ENCODE measurements around the gene COIL. TPM values are rescaled to one million over a fixed set of nuclear protein-coding genes. Genes with fewer than 3 reads are reported as not detected.

COIL gene, protein sequence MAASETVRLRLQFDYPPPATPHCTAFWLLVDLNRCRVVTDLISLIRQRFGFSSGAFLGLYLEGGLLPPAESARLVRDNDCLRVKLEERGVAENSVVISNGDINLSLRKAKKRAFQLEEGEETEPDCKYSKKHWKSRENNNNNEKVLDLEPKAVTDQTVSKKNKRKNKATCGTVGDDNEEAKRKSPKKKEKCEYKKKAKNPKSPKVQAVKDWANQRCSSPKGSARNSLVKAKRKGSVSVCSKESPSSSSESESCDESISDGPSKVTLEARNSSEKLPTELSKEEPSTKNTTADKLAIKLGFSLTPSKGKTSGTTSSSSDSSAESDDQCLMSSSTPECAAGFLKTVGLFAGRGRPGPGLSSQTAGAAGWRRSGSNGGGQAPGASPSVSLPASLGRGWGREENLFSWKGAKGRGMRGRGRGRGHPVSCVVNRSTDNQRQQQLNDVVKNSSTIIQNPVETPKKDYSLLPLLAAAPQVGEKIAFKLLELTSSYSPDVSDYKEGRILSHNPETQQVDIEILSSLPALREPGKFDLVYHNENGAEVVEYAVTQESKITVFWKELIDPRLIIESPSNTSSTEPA
- total RNA-seq (2022; extraction: Qiagen RNA extraction; ENCODE audit: low read depth), result 14.7 to 20.0 TPM (median 18.2 TPM) in 5 replicates

DNA sequence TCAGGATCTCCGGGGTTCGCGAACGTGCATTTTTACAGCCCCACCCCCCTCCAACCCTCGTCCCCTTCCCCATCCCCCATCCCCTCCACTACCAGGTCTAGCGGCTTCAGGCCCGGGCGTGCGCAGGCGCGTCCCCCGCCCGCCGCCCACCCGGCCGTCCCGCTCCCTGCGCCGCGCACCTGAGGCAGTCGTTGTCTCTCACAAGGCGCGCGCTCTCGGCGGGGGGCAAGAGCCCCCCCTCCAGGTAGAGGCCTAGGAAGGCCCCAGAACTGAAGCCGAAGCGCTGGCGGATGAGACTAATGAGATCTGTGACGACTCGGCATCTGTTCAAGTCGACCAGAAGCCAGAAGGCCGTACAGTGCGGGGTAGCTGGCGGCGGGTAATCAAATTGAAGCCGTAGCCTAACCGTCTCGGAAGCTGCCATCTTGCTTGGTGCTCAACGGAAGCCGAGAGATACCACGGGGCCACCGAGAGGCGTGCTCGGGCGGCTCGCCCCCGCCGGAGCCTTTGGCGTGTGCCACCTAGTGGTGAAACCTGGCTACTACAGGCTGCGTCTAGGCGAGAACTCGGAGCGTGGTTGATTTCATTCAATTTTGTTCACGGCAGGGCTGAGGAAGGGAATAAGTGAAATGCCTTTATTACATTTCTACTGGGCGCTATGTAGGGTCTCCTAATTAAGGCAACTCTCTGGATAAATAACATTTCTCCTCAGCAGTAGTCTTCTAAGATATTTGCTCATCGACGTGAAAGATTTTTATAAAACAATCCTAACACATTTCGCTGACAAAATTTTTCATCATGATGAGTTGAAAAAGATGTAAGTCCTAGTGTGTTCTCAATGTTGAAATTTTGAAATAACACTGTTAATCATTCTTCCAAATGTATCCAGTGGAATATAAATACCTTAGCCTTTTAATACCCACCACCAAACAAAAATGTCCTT is at the start of gene COIL:
Gene COIL, minus strand, starts transcription at position 455 of the 943 bp plus-strand sequence. Its CDS starts 31 bp downstream, at position 424.

GRCh38 chr17:56977673-56978395 is 17.0 kb upstream of the COIL start, which contains the start of gene SCPEP1:
Gene SCPEP1, plus strand, starts transcription at chr17:56978131. Its CDS starts 29 bp downstream, at chr17:56978160.

GRCh38 chr17:56913867-56914580 is 46.8 kb downstream of the COIL start, which contains the start of gene TRIM25:
Gene TRIM25, minus strand, starts transcription at chr17:56914049. Its CDS starts 61 bp downstream, at chr17:56913988.

Other genes starting within 250 kb of the COIL start
- 1.3 to 2.5 TPM (median 2.1 TPM) in 5 replicates for gene C17orf67, start 127.1 kb downstream of the COIL start, total RNA-seq (2022; extraction: Qiagen RNA extraction; ENCODE audit: low read depth)
- 2.0 to 4.2 TPM (median 3.8 TPM) in 5 replicates for gene DGKE, start 126.9 kb downstream of the COIL start, total RNA-seq (2022; extraction: Qiagen RNA extraction; ENCODE audit: low read depth)
- gene TRIM25, start 47.0 kb downstream of the COIL start, total RNA-seq (2022; extraction: Qiagen RNA extraction; ENCODE audit: low read depth), result 73.8 to 94.5 TPM (median 80.2 TPM) in 5 replicates
- gene SCPEP1, start 17.1 kb upstream of the COIL start, total RNA-seq (2022; extraction: Qiagen RNA extraction; ENCODE audit: low read depth), result 39.1 to 43.1 TPM (median 42.7 TPM) in 5 replicates
- gene AKAP1, start 124.2 kb upstream of the COIL start, total RNA-seq (2022; extraction: Qiagen RNA extraction; ENCODE audit: low read depth), result 46.5 to 56.4 TPM (median 55.1 TPM) in 5 replicates

Measured in A549 treated with RU486 at 1 μM for 4 hours (cell line).